ENCODE data around the gene PLSCR4. TPM values are rescaled to one million over a fixed set of nuclear protein-coding genes. Genes with fewer than 3 reads are reported as not detected.

The PLSCR4 gene
- polyA plus RNA-seq, 2 of the 4 experiments (the other 2 are of a cell fraction): 8.3 to 17.2 TPM

DNA sequence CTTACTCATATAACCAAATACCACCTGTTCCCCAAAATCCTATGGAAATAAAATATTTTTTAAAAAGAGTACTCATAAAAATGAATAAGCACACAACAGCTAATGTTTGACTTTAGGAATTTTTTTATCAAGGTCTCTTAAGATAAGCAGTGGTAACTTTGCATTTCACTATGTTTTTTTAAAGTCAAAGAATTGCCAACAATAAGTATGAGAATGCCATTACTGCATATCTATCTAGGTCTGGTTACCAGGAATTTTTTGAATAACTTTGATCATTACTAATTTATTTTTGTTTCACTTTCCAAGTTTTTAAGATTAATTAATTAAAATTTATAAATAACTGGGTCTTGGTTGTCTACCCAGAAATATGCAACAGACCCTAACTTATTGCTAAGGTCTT lies 41.5 kb downstream of the PLSCR4 start:
- POLR2A ChIA-PET: no interaction called here
- Histone ChIP-seq H3K4me2 (no peak overlapping the region), H3K9me3 (no peaks in the 10 kb centered on the region), H3K4me1 (no peaks in the 10 kb centered on the region), H3K27ac (no peak overlapping the region), H3K4me3 (no peak overlapping the region)
- DNase-seq (ENCODE audit: low read depth in 1 of 2, low spot score in 1 of 2) (no peak), ATAC-seq (no peak), FAIRE-seq (no peak)
- TF ChIP-seq HOXA7 (CRISPR knock-in tag; IDR thresholded peaks at IDR 0.05) (no peak), ZSCAN20 (CRISPR knock-in tag; IDR thresholded peaks at IDR 0.05) (no peak), EHF (CRISPR knock-in tag; IDR thresholded peaks at IDR 0.05) (no peak), TP53 (CRISPR knock-in tag; IDR thresholded peaks at IDR 0.05) (no peak), POLR2AphosphoS2 (conservative IDR thresholded peaks at IDR 0.05; ENCODE audit: low read length) (no peak), HDAC2 (IDR thresholded peaks at IDR 0.05) (no peak), NPAS2 (CRISPR knock-in tag; IDR thresholded peaks at IDR 0.05; ENCODE audit: borderline replicate concordance) (no peak), HOXB13 (CRISPR knock-in tag; IDR thresholded peaks at IDR 0.05; ENCODE audit: low read depth) (no peak), ZFP36 (IDR thresholded peaks at IDR 0.05; ENCODE audit: borderline replicate concordance, partially characterized antibody) (no peak), ZC3H11A (IDR thresholded peaks at IDR 0.05) (no peak), FOSL2 (IDR thresholded peaks at IDR 0.05) (no peak), FOSL2 (CRISPR knock-in tag; IDR thresholded peaks at IDR 0.05) (no peak), SREBF2 (IDR thresholded peaks at IDR 0.05) (no peak), ESRRA (IDR thresholded peaks at IDR 0.05; ENCODE audit: borderline replicate concordance, low read length) (no peak), CBX2 (IDR thresholded peaks at IDR 0.05; ENCODE audit: borderline replicate concordance, low read depth) (no peak), SMC3 (IDR thresholded peaks at IDR 0.05) (no peak)
- TF ChIP-seq, protein P1, sequence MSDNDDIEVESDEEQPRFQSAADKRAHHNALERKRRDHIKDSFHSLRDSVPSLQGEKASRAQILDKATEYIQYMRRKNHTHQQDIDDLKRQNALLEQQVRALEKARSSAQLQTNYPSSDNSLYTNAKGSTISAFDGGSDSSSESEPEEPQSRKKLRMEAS (IDR thresholded peaks at IDR 0.05): no peak
- TF ChIP-seq, protein P2, sequence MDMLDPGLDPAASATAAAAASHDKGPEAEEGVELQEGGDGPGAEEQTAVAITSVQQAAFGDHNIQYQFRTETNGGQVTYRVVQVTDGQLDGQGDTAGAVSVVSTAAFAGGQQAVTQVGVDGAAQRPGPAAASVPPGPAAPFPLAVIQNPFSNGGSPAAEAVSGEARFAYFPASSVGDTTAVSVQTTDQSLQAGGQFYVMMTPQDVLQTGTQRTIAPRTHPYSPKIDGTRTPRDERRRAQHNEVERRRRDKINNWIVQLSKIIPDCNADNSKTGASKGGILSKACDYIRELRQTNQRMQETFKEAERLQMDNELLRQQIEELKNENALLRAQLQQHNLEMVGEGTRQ (IDR thresholded peaks at IDR 0.05): no peak
- TF ChIP-seq, protein P3, sequence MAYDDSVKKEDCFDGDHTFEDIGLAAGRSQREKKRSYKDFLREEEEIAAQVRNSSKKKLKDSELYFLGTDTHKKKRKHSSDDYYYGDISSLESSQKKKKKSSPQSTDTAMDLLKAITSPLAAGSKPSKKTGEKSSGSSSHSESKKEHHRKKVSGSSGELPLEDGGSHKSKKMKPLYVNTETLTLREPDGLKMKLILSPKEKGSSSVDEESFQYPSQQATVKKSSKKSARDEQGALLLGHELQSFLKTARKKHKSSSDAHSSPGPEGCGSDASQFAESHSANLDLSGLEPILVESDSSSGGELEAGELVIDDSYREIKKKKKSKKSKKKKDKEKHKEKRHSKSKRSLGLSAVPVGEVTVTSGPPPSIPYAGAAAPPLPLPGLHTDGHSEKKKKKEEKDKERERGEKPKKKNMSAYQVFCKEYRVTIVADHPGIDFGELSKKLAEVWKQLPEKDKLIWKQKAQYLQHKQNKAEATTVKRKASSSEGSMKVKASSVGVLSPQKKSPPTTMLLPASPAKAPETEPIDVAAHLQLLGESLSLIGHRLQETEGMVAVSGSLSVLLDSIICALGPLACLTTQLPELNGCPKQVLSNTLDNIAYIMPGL (CRISPR knock-in tag; IDR thresholded peaks at IDR 0.05; ENCODE audit: borderline replicate concordance): no peak
- TF ChIP-seq, protein P4, sequence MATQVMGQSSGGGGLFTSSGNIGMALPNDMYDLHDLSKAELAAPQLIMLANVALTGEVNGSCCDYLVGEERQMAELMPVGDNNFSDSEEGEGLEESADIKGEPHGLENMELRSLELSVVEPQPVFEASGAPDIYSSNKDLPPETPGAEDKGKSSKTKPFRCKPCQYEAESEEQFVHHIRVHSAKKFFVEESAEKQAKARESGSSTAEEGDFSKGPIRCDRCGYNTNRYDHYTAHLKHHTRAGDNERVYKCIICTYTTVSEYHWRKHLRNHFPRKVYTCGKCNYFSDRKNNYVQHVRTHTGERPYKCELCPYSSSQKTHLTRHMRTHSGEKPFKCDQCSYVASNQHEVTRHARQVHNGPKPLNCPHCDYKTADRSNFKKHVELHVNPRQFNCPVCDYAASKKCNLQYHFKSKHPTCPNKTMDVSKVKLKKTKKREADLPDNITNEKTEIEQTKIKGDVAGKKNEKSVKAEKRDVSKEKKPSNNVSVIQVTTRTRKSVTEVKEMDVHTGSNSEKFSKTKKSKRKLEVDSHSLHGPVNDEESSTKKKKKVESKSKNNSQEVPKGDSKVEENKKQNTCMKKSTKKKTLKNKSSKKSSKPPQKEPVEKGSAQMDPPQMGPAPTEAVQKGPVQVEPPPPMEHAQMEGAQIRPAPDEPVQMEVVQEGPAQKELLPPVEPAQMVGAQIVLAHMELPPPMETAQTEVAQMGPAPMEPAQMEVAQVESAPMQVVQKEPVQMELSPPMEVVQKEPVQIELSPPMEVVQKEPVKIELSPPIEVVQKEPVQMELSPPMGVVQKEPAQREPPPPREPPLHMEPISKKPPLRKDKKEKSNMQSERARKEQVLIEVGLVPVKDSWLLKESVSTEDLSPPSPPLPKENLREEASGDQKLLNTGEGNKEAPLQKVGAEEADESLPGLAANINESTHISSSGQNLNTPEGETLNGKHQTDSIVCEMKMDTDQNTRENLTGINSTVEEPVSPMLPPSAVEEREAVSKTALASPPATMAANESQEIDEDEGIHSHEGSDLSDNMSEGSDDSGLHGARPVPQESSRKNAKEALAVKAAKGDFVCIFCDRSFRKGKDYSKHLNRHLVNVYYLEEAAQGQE (IDR thresholded peaks at IDR 0.05): no peak
- CTCF ChIA-PET: interaction anchor here (1.0 kb wide), 1 partner anchor 10 kb away, joined by 3 read pairs; no protein-coding TSS in a partner anchor

DNA sequence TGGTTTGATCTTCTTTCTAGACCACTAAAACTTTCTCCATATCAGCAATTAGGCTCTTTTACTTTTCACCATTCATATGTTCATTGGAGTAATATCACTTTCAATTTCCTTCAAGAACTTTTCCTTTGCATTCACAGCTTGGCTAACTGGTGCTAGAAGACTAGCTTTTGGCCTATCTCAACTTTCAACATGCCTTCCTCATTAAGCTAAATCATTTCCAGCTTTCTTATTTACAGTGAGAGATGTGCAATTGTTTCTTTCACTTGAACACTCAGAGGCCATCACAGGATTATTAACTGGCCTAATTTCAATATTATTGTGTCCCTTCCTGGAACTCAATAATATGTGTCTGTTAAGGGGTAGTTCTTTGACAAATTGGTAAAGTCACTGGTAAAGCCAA lies 47.1 kb downstream of the PLSCR4 start:
- ATAC-seq: no peak
- H3K4me2 ChIP-seq: no peak overlapping the region
- H3K4me3 ChIP-seq: no peak overlapping the region
- no peaks in the 10 kb centered on the region for H3K4me1 ChIP-seq
- H3K27ac ChIP-seq: no peak overlapping the region
- ChIA-PET CTCF (interaction anchor here (0.8 to 2.8 kb wide), 4 partner anchors 15 to 427 kb away, joined by 3 to 14 read pairs (median 8); no protein-coding TSS in a partner anchor), POLR2A (no interaction called here)
- H3K9me3 ChIP-seq: no peaks in the 10 kb centered on the region
- FAIRE-seq: no peak
- DNase-seq (ENCODE audit: low read depth in 1 of 2, low spot score in 1 of 2): no peak
- TF ChIP-seq SREBF2 (IDR thresholded peaks at IDR 0.05) (no peak), EHF (CRISPR knock-in tag; IDR thresholded peaks at IDR 0.05) (no peak), ZNF302 (CRISPR knock-in tag; IDR thresholded peaks at IDR 0.05) (no peak), BHLHE40 (IDR thresholded peaks at IDR 0.05; ENCODE audit: low read depth, low read length) (no peak), JUNB (IDR thresholded peaks at IDR 0.05) (no peak), CHD2 (IDR thresholded peaks at IDR 0.05; ENCODE audit: low read length, partially characterized antibody) (no peak), RFX5 (IDR thresholded peaks at IDR 0.05) (no peak), MYC (IDR thresholded peaks at IDR 0.05; ENCODE audit: borderline replicate concordance, low read length) (no peak), CBX8 (IDR thresholded peaks at IDR 0.05) (no peak)
- TF ChIP-seq, protein P5, sequence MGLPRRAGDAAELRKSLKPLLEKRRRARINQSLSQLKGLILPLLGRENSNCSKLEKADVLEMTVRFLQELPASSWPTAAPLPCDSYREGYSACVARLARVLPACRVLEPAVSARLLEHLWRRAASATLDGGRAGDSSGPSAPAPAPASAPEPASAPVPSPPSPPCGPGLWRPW (IDR thresholded peaks at IDR 0.05): no peak
- TF ChIP-seq, protein P4 (IDR thresholded peaks at IDR 0.05): no peak
- TF ChIP-seq, protein P6, sequence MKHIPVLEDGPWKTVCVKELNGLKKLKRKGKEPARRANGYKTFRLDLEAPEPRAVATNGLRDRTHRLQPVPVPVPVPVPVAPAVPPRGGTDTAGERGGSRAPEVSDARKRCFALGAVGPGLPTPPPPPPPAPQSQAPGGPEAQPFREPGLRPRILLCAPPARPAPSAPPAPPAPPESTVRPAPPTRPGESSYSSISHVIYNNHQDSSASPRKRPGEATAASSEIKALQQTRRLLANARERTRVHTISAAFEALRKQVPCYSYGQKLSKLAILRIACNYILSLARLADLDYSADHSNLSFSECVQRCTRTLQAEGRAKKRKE (CRISPR knock-in tag; IDR thresholded peaks at IDR 0.05; ENCODE audit: low read depth): no peak

Measured in A549 (cell line).